ENCODE results near the gene ACTL10.

- TF ChIP-seq, protein P1, sequence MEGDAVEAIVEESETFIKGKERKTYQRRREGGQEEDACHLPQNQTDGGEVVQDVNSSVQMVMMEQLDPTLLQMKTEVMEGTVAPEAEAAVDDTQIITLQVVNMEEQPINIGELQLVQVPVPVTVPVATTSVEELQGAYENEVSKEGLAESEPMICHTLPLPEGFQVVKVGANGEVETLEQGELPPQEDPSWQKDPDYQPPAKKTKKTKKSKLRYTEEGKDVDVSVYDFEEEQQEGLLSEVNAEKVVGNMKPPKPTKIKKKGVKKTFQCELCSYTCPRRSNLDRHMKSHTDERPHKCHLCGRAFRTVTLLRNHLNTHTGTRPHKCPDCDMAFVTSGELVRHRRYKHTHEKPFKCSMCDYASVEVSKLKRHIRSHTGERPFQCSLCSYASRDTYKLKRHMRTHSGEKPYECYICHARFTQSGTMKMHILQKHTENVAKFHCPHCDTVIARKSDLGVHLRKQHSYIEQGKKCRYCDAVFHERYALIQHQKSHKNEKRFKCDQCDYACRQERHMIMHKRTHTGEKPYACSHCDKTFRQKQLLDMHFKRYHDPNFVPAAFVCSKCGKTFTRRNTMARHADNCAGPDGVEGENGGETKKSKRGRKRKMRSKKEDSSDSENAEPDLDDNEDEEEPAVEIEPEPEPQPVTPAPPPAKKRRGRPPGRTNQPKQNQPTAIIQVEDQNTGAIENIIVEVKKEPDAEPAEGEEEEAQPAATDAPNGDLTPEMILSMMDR (conservative IDR thresholded peaks at IDR 0.05; ENCODE audit: low read length), result no peak
- no peak for TF ChIP-seq EZH2phosphoT487 (IDR thresholded peaks at IDR 0.05; ENCODE audit: borderline replicate concordance, low read depth, low read length)
These were observed 6.1 kb upstream of the ACTL10 start for GRCh38 chr20:33660685-33661058.
